HG03575 (cell line): ENCODE measurements around the gene KIAA1217.

Experiments used
- ATAC-seq: cut with Tn5 transposase; IDR thresholded peaks from one replicate; pipeline ENCODE4 v1.9.1; 2021; ENCODE audit not compliant: unreplicated experiment, insufficient number of reproducible peaks, low FRiP score; ENCODE audit errors: extremely low read depth

KIAA1217 gene

GRCh38 chr10:24277277-24277676 lies 68.3 kb downstream of the KIAA1217 start:
- no peak for ATAC-seq

- no peak for ATAC-seq
These were observed 68.8 kb downstream of the KIAA1217 start for GRCh38 chr10:24277771-24278170.

GRCh38 chr10:24278176-24278889 lies 69.4 kb downstream of the KIAA1217 start:
- no peak for ATAC-seq

GRCh38 chr10:24279166-24279565 lies 70.2 kb downstream of the KIAA1217 start:
- ATAC-seq: no peak

GRCh38 chr10:24287559-24288195 lies 78.7 kb downstream of the KIAA1217 start:
- no peak for ATAC-seq

GRCh38 chr10:24288581-24288980 lies 79.6 kb downstream of the KIAA1217 start:
- ATAC-seq: no peak

- no peak for ATAC-seq
These were observed 80.3 kb downstream of the KIAA1217 start for GRCh38 chr10:24289235-24289634.

- ATAC-seq: no peak
These were observed 83.7 kb downstream of the KIAA1217 start for GRCh38 chr10:24292304-24293293.

GRCh38 chr10:24299578-24300260 lies 90.8 kb downstream of the KIAA1217 start:
- no peak for ATAC-seq

GRCh38 chr10:24303522-24304310 lies 94.8 kb downstream of the KIAA1217 start:
- ATAC-seq: no peak

- no peak for ATAC-seq
These were observed 96.9 kb downstream of the KIAA1217 start for GRCh38 chr10:24305551-24306506.

GRCh38 chr10:24306507-24306875 lies 97.6 kb downstream of the KIAA1217 start:
- ATAC-seq: no peak

GRCh38 chr10:24307116-24307515 lies 98.2 kb downstream of the KIAA1217 start:
- no peak for ATAC-seq

- no peak for ATAC-seq
These were observed 99.0 kb downstream of the KIAA1217 start for GRCh38 chr10:24307696-24308485.

GRCh38 chr10:24310104-24310503 lies 101.2 kb downstream of the KIAA1217 start:
- ATAC-seq: no peak

- ATAC-seq: no peak
These were observed 103.0 kb downstream of the KIAA1217 start for GRCh38 chr10:24311888-24312287.

- no peak for ATAC-seq
These were observed 104.3 kb downstream of the KIAA1217 start for GRCh38 chr10:24313283-24313682.
